Activated CD4-positive, alpha-beta T cell treated with anti-CD3 and anti-CD28 coated beads for 24 hours (primary cell): ENCODE data around the gene CEP295NL.
"Not testable (repeated sequence)": the region's sequence is repeated elsewhere in the genome, so short reads cannot be mapped to it uniquely, and the experiment has no call there.

Experiments used
- DNase-seq, 2 donors: peaks; one replicate each; pipeline ENCODE4 v3.0.0-alpha.2; 2020; ENCODE audit warnings: low read depth in 2 of 2

Gene CEP295NL

GRCh38 chr17:78929908-78930775, 27.1 kb upstream of the CEP295NL start:
- DNase-seq, result no peak

- DNase-seq, result no peak
These were observed 22.9 kb upstream of the CEP295NL start for GRCh38 chr17:78925662-78926555.

- DNase-seq, result peak; percentile 37 to 46
These were observed 22.2 kb upstream of the CEP295NL start, which contains the start of gene TIMP2 for GRCh38 chr17:78925234-78925633. TIMP2 (minus strand) TSS chr17:78925387; CDS start chr17:78925088, 299 bp downstream.

- no peak for DNase-seq
These were observed 21.6 kb upstream of the CEP295NL start for GRCh38 chr17:78924481-78925151.

GRCh38 chr17:78923660-78924453, 20.9 kb upstream of the CEP295NL start:
- DNase-seq, result peak; percentile 29 to 36

- no peak for DNase-seq
These were observed 20.0 kb upstream of the CEP295NL start for GRCh38 chr17:78922816-78923498.

GRCh38 chr17:78921437-78921971, 18.5 kb upstream of the CEP295NL start:
- DNase-seq, result no peak

- no peak for DNase-seq
These were observed 17.5 kb upstream of the CEP295NL start for GRCh38 chr17:78920528-78920927.

- no peak for DNase-seq
These were observed 17.0 kb upstream of the CEP295NL start for GRCh38 chr17:78919861-78920450.

- DNase-seq, result no peak
These were observed 16.0 kb upstream of the CEP295NL start for GRCh38 chr17:78918979-78919378.

GRCh38 chr17:78917451-78918275, 14.7 kb upstream of the CEP295NL start:
- DNase-seq, result no peak

GRCh38 chr17:78915872-78916632, 13.1 kb upstream of the CEP295NL start:
- DNase-seq, result no peak

GRCh38 chr17:78913115-78913514, 10.1 kb upstream of the CEP295NL start:
- DNase-seq, result no peak

- DNase-seq, result no peak
These were observed 9.1 kb upstream of the CEP295NL start for GRCh38 chr17:78912082-78912481.

GRCh38 chr17:78911543-78911942, 8.5 kb upstream of the CEP295NL start:
- DNase-seq, result not testable (repeated sequence)

- no peak for DNase-seq
These were observed 7.7 kb upstream of the CEP295NL start for GRCh38 chr17:78910497-78911284.

- no peak for DNase-seq
These were observed 5.4 kb upstream of the CEP295NL start for GRCh38 chr17:78908426-78908825.
